ENCODE results near the gene MISP3. TPM values are rescaled to one million over a fixed set of nuclear protein-coding genes. Genes with fewer than 3 reads are reported as not detected.

MISP3 gene
- total RNA-seq, 1 donor from 2014 or later = 0.98 TPM

DNA sequence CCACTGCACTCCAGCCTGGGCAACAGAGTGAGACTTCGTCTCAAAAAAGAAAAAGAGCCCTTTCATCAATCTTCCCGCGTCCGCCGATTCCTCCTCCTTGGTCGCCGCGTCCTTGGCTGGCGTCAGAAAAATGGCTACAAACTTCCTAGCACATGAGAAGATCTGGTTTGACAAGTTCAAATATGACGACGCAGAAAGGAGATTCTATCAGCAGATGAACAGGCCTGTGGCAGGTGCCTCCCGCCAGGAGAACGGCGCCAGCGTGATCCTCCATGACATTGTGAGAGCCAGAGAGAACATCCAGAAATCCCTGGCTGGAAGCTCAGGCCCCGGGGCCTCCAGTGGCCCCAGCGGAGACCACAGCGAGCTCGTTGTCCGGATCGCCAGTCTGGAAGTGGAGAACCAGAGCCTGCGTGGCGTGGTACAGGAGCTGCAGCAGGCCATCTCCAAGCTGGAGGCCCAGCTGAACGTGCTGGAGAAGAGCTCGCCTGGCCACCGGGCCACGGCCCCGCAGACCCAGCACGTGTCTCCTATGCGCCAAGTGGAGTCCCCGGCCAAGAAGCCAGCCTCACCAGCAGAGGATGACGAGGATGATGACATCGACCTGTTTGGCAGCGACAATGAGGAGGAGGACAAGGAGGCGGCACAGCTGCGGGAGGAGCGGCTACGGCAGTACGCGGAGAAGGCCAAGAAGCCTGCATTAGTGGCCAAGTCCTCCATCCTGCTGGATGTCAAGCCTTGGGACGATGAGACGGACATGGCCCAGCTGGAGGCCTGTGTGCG, 2.1 kb upstream of the MISP3 start:
- H3K36me3 Mint-ChIP-seq = no peaks in the 10 kb centered on the region
- peaks cover 22% of the 10 kb centered on the region for H3K4me1 Mint-ChIP-seq
- H3K4me3 Mint-ChIP-seq = no peak overlapping the region
- H3K27ac Mint-ChIP-seq = no peak overlapping the region
- TF ChIP-seq, protein P1, sequence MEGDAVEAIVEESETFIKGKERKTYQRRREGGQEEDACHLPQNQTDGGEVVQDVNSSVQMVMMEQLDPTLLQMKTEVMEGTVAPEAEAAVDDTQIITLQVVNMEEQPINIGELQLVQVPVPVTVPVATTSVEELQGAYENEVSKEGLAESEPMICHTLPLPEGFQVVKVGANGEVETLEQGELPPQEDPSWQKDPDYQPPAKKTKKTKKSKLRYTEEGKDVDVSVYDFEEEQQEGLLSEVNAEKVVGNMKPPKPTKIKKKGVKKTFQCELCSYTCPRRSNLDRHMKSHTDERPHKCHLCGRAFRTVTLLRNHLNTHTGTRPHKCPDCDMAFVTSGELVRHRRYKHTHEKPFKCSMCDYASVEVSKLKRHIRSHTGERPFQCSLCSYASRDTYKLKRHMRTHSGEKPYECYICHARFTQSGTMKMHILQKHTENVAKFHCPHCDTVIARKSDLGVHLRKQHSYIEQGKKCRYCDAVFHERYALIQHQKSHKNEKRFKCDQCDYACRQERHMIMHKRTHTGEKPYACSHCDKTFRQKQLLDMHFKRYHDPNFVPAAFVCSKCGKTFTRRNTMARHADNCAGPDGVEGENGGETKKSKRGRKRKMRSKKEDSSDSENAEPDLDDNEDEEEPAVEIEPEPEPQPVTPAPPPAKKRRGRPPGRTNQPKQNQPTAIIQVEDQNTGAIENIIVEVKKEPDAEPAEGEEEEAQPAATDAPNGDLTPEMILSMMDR (IDR thresholded peaks at IDR 0.05; ENCODE audit: unreplicated experiment) = no peak
- H3K9me3 Mint-ChIP-seq = no peaks in the 10 kb centered on the region
- no peak for DNase-seq (ENCODE audit: low spot score in 2 of 2, unreplicated experiment in 2 of 2)
- H3K27me3 Mint-ChIP-seq (ENCODE audit: low read depth) = peaks cover 2% of the 10 kb centered on the region

DNA sequence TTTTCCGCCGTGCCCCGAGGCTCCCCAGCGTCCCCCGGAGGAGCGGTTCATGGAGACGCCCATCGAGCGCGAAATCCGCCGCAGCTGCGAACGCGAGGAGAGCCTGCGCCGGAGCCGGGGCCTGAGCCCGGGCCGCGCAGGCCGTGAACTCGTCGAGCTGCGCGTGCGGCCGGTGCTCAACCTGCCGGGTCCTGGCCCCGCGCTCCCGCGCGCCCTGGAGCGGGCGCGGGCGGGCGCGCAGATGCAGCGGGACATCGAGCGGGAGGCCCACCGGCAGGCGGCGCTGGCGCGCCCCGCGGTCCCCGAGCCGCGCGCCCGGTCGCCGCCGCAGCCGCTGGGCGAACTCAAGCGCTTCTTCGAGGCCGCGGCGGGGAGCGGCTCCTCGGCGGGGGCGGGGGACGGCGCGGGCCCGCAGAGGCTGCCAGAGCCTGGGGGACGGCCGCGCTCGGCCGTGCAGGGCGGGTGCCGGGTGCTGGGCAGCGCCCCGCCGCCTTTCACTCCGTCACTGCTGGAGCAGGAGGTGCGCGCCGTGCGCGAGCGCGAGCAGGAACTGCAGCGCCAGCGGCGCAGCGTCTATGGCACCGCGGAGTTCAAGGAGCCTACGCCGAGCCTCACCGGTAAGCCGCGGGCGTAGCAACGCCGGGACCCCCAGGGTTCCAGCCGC, 807 bp downstream of the MISP3 start:
- peaks cover 2% of the 10 kb centered on the region for H3K27me3 Mint-ChIP-seq (ENCODE audit: low read depth)
- TF ChIP-seq, protein P1 (IDR thresholded peaks at IDR 0.05; ENCODE audit: unreplicated experiment) = peak; percentile 38
- no peaks in the 10 kb centered on the region for H3K9me3 Mint-ChIP-seq
- no peaks in the 10 kb centered on the region for H3K36me3 Mint-ChIP-seq
- H3K4me3 Mint-ChIP-seq = peak overlapping the region; percentile 91
- peak overlapping the region; percentile 92 for H3K27ac Mint-ChIP-seq
- peaks cover 22% of the 10 kb centered on the region for H3K4me1 Mint-ChIP-seq
- DNase-seq (ENCODE audit: low spot score in 2 of 2, unreplicated experiment in 2 of 2) = peak; percentile 68 to 86

DNA sequence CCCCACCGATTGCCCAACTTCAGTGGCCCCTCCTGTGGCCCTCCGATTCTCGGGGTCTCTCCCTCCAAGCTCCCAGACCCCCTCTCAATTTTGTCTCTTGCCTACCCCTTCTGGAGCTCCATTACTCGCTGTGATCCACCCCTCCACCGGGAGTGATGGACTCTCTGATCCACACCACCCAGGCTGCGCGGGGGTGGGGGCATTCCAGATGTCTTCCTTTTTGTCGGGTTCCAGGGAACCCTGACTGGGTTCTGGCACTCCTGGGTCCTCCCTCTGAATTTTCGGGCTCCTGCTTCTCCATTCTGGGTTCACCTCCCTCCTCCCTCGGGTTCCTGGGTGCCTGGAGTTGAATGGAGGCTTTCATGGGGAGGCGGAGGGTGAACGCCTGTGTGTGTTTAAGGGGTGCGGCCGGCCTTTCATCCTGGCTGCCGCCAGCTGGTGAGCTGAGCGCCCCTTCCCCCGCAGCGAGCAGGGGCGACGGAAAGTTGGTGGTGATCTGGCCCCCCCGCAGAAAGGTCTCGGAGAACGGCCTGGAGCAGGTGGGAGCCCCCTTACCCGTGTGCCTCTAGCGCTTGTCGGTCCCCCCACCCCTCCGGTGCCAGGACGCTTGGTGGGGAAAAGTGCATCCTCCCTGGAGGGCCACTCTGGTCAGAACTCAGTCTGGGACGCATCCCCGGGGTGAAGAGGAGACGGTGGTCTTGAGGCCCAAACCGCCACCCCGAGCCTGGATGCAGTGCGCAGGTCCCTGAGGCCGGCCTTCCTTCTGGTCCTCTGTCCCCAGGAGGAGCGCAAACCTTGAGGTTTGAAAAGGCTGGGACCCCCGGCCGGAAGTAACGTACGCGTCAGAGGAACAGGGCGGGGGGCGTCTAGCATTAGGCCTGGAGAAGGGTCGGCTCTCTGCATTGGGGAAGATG, 1.6 kb downstream of the MISP3 start:
- Mint-ChIP-seq H3K4me1 (peaks cover 22% of the 10 kb centered on the region), H3K27ac (peak overlapping the region; percentile 92), H3K4me3 (peak overlapping the region; percentile 91), H3K9me3 (no peaks in the 10 kb centered on the region), H3K36me3 (no peaks in the 10 kb centered on the region), H3K27me3 (ENCODE audit: low read depth) (peaks cover 2% of the 10 kb centered on the region)
- TF ChIP-seq, protein P1 (IDR thresholded peaks at IDR 0.05; ENCODE audit: unreplicated experiment) = no peak
- DNase-seq (ENCODE audit: low spot score in 2 of 2, unreplicated experiment in 2 of 2) = no peak

DNA sequence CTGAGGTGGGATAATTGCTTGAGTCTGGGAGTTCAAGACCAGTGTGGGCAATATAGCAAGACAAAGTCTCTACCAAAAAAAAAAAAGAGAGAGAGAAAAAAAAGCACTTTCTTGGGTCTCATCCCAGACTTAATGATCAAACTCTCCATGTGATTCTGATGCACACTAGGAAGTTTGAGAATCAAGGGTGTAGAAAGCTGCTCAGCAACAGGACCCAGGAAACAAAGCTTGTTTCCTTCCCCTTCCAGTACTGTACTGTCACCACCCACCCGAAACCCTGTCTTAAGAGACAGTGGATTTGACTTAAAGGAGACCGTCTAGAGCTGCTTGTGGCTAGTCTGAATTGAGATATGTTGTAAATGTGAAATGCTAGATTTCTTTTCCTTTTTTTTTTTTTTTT, 5.8 kb downstream of the MISP3 start:
- no peak overlapping the region for H3K4me3 Mint-ChIP-seq
- H3K36me3 Mint-ChIP-seq = no peaks in the 10 kb centered on the region
- H3K4me1 Mint-ChIP-seq = peaks cover 24% of the 10 kb centered on the region
- TF ChIP-seq, protein P1 (IDR thresholded peaks at IDR 0.05; ENCODE audit: unreplicated experiment) = no peak
- H3K9me3 Mint-ChIP-seq = no peaks in the 10 kb centered on the region
- no peak for DNase-seq (ENCODE audit: low spot score in 2 of 2, unreplicated experiment in 2 of 2)
- no peak overlapping the region for H3K27ac Mint-ChIP-seq
- no peaks in the 10 kb centered on the region for H3K27me3 Mint-ChIP-seq (ENCODE audit: low read depth)
